Ecto neural progenitor cell (in vitro differentiated cells): Measurements from ENCODE around the gene SRSF1.
"Not testable (repeated sequence)": the region's sequence is repeated elsewhere in the genome, so short reads cannot be mapped to it uniquely, and the experiment has no call there.

Experiments
- DNase-seq: peaks from one replicate; pipeline ENCODE4 v3.0.0-alpha.2; 2018; ENCODE audit warnings: low spot score

The SRSF1 gene, protein sequence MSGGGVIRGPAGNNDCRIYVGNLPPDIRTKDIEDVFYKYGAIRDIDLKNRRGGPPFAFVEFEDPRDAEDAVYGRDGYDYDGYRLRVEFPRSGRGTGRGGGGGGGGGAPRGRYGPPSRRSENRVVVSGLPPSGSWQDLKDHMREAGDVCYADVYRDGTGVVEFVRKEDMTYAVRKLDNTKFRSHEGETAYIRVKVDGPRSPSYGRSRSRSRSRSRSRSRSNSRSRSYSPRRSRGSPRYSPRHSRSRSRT

DNA sequence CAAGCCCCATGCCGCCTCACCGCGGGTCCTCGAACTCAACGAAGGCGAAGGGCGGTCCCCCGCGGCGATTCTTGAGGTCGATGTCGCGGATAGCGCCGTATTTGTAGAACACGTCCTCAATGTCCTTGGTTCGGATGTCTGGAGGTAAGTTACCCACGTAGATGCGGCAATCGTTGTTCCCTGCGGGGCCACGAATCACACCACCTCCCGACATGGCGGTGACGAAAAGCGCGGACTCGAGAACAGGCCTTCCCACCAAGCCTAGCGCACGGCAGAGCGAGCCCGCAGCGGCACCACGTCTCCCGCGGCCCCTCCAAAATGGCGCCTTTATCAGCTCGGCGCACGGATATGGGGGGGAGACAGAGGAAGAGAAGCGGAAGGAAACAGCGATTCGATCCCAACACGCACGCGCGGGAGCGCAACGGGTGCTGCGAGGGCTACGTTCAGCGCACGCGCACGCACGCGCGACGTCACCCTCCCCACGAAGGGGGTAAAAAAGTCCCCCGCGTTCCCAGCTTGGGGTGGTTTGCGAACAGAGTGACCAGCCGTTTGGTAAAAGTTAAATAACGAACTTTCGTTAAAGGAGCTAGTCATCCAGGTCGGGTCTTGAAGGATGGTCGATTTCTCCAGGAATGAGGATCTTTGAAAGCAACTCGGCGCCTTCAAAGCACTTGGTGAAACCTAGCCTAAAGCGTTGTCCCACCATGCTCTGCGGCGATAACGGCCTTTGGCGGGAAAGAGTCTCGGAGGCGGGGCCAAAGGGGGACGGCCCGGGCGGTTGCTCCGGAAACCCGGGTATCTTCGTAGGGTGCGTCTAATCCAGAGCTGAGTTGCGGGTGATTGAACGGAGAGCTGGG, at the start of gene SRSF1:
SRSF1 (minus strand) TSS at position 323 of the 857 bp plus-strand sequence; CDS start at position 214, 109 bp downstream.
- peak; percentile 100 for DNase-seq

DNA sequence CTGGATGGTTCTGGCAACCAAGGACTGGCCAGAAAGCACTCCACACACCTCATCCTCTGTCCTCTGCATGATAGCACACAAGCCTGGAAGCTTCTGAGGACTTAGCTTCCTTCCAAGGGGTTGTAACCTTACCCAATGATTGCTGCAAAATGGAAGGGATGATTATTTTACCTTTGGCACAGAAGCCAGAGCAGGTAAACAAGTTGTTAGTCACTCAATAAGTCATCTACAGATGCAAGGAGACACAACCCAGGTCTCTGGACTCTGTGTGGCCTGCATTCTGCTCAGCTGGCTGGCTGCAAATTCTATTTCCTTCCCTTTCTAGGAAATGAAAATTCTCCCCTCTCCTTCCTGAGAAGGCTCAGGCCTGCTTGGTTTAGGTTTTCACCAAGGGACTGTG, 49.4 kb upstream of the SRSF1 start:
- DNase-seq, result no peak

DNA sequence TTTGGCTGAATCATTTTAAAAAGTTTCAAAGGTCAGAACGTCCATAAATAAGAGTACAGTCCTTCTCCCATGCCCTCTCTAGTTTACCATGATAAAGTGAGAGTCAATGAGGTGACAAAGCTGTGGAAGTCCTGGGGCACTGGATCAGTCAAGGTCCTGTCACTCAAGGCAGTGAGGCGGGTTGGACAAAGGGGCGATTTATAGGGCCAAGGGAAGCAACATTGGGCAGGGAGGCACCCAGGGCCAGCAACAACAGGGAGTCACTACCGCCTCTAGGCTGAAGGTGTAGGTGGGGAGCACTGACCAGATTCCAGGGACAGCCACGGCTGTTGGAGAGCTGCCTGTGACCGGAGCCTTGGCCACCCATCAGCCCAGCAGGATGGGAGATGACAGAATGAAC, 47.6 kb upstream of the SRSF1 start:
- no peak for DNase-seq

DNA sequence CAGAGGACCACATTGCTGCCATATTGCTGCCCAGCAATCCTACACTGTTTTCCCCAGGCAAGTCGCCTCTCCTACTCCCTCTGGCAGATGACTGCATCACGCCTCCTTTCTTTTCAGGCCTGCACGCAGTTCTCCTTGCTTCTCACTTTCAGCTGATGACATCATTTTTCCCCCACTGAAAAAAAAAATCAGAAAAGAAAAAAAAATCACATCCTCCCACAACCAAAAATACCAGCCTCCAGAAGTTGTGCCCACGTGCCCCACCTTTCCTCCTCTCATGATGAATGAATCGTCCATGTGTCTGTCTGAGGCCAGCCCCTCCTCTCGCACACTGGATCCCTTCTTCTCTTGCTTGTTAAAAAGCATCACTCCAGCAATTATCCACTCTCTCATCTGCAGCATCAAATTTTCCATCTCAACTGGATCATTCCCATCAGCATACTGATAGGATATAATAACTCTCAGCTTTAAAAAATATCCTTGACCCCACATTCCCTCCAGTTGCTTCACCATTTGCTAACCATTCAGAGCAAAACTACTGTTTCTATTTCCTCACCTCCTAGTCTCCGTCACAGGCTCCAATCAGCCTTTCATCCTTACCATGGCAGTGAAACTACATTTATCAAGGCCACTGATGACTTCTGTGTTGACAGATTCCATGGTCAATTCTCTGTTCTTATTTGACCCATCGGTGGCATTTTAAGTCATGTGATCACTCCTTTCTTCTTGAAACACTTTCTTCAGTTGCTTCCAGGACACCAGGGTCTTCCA, 46.1 kb upstream of the SRSF1 start:
- DNase-seq, result no peak

DNA sequence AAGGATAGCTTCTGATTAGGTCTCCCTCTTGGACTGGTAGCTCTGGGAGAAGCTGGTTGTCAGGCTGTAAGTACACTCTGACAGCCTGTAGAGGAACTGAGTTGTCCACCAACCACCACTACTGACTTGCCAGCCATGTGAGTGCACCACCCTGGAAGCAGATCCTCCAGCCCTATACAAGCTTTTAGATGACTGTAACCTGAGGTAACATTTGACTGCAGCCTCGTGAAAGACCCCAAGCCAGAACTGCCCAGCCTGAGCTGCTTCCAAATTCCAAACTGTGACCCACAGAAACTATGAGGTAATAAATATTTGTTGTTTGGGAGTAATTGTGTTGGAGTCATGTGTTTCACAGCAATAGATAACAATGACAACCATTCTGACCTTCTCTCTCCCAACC, 45.4 kb upstream of the SRSF1 start:
- no peak for DNase-seq

DNA sequence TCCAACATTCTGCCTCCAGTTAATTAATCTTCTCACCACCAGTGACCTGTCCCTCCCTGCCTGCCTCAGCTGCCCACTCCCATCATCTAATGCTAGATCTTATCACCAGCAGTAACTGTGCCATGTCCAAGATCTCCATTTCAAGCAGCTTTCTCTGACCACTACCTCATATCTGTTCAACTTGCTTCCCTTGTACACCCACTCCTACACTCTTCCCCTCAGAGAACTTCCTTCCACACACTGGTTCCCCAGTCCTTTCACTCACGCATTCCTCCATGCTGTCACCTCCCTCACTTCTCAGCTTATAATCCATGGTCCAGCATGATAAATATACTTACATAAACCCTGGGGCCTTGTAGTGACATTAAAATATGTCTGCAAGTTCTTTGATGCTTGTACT, 44.4 kb upstream of the SRSF1 start:
- DNase-seq, result no peak

DNA sequence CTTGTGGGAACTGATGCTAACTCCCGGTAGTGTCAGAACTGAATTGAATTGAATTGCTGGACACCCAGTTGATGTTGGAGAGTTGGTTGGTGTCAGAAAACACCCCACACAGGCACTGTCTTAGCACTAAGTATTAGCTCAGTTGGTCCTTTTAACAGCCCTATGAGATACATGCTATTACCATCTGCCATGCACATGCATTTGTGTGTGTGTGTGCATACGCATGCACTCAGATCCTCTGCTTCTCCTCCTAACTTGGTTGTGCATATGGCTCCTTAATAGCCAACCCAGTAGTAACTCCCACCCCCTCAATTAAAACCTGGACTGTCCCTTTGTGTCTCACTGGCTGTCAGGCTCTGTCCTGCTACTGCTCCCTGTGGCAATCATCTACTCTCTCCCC, 43.9 kb upstream of the SRSF1 start:
- no peak for DNase-seq

DNA sequence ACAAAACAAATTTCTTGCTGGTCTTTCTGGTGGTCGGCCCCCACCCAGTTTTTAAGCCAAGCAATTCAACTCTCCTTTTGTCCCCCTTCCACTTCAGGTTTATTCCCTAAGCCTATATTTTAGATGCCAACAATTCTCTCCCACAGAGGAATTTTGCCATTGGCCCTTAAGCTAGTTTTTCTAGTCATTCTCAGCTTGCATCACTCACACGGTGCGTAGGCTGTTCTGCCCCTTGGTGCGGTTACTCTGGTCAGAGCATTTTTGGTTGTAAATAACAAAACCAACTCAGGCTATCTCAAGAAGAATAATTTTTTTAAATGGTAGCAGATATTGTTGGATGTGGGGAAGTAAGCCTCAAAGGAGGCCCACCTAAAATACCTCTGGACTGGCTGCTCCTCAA, 42.5 kb upstream of the SRSF1 start:
- no peak for DNase-seq

DNA sequence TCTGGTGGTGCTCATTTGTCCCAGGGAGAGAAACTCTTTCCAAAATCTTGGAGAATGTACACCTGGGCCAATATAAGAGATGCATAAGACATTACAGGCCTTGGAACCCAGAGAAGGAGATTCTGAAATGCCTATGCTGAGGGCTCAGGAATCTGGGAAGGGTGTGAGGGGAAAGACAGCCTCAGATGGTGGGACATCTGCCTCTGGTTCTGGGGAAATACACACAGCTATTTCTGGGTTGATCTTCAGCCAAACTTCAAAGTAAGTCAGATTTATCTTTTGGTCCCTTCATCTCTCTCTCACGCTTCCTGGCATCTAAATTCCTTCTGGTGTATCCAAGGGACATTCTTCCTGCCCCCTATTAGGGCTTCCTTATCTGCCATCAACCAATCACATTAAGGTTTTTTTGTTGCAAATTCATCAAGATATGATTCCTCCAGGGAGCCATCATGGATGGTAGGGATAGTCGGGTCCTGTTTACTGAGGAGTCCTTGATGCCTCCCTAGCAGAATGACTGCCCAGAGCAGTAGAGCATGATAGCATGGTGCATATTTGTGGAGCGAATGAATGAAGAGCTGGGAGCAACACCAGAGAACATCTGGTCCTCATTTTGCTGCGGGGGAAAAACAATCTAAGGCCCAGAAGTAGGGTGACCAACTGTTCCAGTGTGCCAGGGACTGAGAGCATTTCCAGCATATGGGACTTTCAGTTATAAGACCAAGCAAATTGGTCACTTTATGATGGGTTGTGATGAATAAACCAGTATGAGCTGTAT, 40.5 kb upstream of the SRSF1 start:
- no peak for DNase-seq

DNA sequence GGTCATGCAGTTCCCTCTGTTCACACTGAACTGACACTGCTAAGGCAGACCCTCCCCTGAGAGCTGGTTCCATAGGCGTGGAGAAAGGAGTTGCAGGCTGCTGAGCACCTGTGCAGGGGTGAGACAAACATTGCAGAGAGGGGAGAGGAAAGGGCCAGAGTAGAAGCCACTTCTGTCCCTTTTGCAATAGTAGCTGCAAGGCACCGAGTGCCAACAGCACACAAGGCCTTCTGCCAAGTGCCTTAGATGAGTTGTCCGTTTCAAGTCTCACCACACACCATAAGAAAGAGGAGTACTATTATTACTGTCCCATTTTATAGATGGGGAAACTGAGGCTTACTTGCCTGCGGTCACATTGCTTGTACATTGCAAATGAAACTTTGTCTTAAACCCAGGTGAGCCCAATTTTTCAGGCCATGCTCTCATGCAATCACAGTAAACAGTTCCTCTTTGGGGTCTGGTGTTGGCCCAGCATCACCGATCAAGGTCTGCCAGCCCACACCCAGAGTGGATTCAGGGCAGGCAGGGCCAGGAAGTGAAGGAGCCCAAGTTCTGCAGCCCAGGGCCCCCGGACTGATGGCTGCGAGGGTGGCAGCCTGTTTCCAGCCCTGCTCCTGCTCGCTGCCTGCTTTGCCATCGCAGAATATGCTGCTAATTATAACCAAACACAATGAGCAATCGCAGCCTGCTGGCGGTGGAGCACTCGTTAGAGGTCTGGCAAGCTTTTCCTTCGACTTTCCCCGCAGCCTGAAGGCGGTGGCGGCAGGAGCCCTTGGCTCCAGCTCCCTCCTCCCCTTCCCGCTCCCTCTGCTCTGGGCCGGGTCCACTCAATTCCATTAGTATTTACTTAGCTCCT, 39.4 kb upstream of the SRSF1 start:
- no peak for DNase-seq

DNA sequence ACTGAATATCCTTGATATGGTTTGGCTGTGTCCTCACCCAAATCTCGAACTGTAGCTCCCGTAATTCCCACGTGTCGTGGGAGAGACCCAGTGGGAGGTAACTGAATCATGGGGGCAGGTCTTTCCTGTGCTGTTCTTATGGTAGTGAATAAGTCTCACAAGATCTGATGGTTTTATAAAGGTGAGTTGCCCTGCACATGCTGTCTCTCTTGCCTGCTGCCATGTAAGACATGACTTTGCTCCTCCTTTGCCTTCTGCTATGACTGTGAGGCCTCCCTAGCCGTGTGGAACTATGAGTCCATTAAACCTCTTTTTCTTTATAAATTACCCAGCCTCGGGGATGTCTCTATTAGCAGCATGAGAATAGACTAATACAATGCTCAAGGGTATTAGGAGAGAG, 37.2 kb upstream of the SRSF1 start:
- DNase-seq, result not testable (repeated sequence)

DNA sequence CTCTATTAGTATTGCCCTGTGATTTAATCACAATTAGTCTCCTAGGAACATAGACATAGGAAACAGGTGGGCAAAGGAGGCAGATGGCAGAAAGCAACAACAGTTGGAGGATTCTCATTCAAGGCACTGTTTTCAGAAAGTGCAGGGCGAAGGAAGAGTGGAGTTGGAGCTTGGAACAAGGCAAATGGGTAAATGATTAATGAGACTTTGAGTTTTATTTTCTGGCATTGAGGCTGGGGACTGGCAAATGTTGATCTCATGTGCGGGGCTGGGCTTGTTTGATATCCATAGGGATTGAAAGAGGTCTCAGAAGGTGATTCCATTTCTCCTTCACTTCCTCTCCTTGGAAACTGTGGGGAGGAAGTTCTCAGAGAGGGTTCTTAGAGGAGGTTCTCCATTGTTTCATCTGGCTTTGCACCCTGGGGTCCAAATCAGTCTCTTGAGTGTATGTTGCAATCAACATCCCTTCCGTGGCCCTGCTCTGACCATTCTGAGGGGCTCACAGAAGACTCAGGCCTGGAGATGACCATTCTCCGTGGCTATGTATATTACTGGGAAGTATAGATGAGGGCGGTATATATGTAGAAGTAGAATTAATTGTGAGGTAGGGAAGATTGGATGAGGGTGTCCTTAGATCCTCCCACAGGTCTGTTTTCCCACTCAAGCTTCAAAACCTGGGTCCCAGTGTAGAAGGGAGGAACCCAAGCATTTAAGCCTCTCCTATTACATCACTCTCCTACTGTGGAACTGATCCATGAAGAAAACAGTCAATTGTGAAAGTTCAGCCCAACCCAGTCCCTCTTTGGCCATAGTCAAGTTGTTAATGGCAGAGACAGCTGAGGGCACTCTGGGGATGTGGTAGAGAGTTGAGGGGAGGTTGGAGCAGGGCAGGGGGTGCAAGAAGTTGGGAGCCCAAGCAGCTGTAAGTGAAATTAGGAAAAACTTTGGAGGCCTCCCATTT, 36.5 kb upstream of the SRSF1 start:
- no peak for DNase-seq

DNA sequence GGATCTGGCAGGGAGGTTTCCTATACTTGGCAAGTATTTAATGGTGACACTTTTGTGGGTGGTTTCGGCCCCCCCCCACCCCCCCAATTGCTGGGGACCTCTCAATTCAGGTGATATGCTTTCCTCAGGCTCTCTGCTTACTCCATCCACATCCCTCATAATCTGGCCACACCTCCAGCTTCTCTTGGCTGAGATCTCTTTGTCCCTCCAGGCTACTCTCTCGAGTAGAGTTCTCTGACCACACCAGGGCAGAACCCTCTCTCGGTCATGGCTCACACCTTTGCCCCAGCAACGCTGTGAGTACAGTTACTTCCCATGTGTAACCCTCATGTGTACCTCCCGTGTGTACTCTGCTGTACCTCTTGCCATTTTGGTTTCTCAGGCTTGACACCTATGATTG, 34.1 kb upstream of the SRSF1 start:
- DNase-seq, result no peak

DNA sequence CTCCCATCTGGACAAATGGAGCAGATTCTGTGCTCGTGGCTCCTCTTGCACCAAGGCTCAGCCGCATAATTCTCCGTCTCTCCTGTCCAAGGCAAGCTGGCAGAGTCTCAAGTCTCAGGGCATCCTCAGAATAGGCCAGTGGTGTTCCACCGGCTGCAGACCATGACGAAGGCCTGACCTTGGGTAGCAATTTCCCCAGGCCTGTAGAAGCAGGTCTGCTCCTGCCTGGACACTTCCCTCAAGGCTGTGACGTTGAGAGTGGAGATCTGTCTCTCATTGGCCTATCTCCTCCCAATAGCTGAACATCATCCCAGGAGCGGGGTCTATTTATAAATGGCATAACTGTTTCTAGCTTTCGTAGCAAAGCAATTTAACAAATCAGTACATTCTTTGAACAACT, 33.3 kb upstream of the SRSF1 start:
- DNase-seq, result no peak

DNA sequence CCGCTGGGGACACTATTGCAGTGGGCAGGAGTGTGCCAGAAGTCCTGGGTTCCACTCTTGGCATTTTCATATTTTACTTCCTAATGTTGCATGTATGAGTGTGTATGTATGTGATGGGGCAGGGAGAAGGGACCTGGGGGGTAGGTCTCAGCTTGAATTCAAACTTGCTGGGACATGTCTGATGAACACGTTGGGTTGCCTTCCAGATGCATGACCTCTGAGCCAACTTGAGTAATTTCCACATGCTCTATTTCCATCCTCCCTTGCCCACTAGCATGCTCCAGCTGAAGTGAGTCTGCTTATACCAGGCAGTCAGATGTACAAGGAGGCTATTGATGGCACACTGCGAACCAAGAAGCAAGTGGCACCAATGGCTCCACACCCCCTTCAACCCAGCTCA, 32.9 kb upstream of the SRSF1 start:
- no peak for DNase-seq

DNA sequence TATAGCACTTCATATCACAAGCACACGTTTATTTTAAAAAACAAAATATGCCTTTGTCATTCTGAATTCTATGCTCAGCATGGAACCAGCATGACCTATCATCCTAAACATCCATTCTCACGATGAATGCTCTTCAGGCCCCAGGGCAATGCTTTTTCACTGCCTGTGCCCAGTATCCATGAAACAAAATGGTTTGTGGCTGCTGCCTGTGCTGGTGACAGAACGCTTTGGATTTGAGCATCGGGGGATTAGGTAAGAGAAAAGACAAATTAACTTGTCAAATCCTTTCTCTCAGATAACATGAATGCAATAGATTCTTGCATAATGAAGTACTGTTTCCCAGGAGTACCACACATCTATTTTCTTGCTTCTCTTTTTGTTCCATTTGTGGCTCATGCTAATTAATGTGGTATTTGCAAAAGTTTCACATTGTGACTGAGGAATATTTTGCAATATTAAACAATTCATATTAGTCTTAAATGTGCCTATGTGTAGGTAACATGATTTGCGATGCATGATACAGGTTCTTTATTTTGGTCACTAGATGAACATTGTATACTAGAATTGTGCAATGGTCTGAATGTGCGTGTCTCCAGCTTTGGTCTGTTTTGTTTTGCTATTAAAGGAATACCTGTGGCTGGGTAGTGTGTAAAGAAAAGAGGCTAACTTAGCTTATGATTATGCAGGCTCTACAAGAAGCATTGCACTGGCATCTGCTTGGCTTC, 25.8 kb upstream of the SRSF1 start:
- DNase-seq, result no peak

DNA sequence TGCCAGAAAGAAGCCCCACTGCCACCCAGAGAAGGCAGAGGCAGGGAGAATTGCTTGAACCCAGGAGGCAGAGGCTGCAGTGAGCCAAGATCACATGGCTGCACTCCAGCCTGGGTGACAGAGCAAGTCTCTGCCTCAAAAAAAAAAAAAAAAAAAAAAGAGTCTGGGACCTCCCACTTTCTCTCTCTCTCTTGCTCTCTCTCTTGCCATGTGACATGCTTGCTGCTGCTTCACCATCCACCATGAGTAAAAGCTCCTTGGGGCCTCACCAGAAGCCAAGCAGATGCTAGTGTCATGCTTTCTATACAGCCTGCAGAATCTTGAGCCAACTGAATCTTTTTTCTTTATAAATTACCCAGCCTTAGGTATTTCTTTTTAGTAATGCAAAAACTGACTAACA, 21.5 kb upstream of the SRSF1 start:
- no peak for DNase-seq

DNA sequence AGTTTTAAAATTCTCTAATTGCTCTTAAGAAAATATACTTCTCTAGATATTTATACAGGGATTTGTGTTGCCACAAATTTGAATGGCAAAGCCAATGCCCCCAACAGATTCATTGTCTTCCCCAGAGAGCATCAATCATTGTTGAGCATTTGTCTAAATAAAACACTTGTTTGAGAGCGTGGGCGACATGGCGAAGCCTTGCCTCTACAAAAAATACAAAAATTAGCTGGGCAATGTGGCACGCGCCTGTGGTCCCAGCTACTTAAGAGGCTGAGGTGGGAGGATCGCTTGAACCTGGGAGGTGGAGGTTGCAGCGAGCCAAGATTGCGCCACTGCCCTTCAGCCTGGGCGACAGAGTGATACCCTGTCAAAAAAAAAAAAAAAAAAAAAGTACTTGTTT, 13.4 kb upstream of the SRSF1 start:
- DNase-seq, result no peak

DNA sequence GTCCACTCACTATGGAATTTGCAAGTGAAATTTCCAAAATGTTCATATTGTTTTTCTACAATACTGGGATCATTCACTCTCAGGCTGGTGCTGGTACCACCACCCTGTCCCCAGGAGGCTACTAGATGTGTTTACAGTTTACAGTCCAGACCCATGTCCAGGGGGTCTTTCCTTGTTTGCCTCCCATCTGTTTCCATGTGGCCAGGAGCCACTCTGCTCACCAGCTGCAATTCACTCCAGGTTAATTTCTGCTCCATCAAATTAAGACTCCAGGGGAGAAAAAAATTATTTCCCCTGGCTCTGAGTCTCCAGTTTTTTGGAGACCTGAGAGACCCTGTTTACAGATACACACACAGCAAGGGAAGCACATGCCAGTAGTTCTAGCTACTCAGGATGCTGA, 12.5 kb upstream of the SRSF1 start:
- DNase-seq, result no peak
